Upper lobe of left lung (tissue), 4 donors: ENCODE results near the gene SNTG2.

ENCODE experiments used
- CTCF ChIP-seq, 6 experiments: fragments of 450-650 bp in 4 of 6; fragments of 200-600 bp in 2 of 6; sonication (generic) in 2 of 6; IDR thresholded peaks; one replicate each; pipeline ENCODE4 v1.5.1; 2016 to 2019; ENCODE audit warnings: antibody characterized with exemption in 6 of 6
- POLR2A ChIP-seq, 4 donors: fragments of 450-650 bp; IDR thresholded peaks; one replicate each; pipeline ENCODE4 v1.5.1; 2016 to 2017; ENCODE audit warnings: antibody characterized with exemption in 4 of 4, mild to moderate bottlenecking in 2 of 4

GRCh38 chr2:1068241-1068640 lies 117.6 kb downstream of the SNTG2 start:
- no peak for TF ChIP-seq CTCF (IDR thresholded peaks at IDR 0.05)
- TF ChIP-seq POLR2A (IDR thresholded peaks at IDR 0.05) = no peak
